Esophagus (tissue), 2 donors: Measurements from ENCODE around the gene TMEM38A. TPM values are rescaled to one million over a fixed set of nuclear protein-coding genes. Genes with fewer than 3 reads are reported as not detected.
A peak's percentile ranks its signal among the peaks of the same experiment; 100 is the strongest.
"Not testable (repeated sequence)": the region's sequence is repeated elsewhere in the genome, so short reads cannot be mapped to it uniquely, and the experiment has no call there.

Experiments used
- H3K27ac ChIP-seq, 2 donors: one replicate each; pipeline ENCODE4 v1.5.1; 2013; ENCODE audit warnings: low read depth in 2 of 2, mild to moderate bottlenecking in 2 of 2, inconsistent platforms in 1 of 2, low read length in 1 of 2, moderate library complexity in 1 of 2
- H3K27me3 ChIP-seq, 2 donors: one replicate each; pipeline ENCODE4 v1.6.1; 2013; ENCODE audit warnings: low read length in 2 of 2, control low read depth in 1 of 2, mild to moderate bottlenecking in 1 of 2; ENCODE audit not compliant: insufficient read depth in 2 of 2, control insufficient read depth in 1 of 2
- H3K36me3 ChIP-seq, 2 donors: one replicate each; pipeline ENCODE4 v1.6.1; 2013; ENCODE audit warnings: low read length in 1 of 2; ENCODE audit not compliant: control insufficient read depth in 2 of 2, insufficient read depth in 2 of 2
- H3K4me1 ChIP-seq, 2 donors: one replicate each; pipeline ENCODE4 v1.6.1; 2013; ENCODE audit warnings: low read length in 1 of 2; ENCODE audit not compliant: control insufficient read depth in 2 of 2, insufficient read depth in 2 of 2
- H3K4me3 ChIP-seq, 2 donors: one replicate each; pipeline ENCODE4 v1.5.1; 2013; ENCODE audit warnings: low read length in 2 of 2, mild to moderate bottlenecking in 2 of 2, low read depth in 1 of 2, moderate library complexity in 1 of 2
- H3K9me3 ChIP-seq, 2 donors: one replicate each; pipeline ENCODE4 v1.6.1; 2013; ENCODE audit warnings: mild to moderate bottlenecking in 2 of 2, low read depth in 1 of 2, low read length in 1 of 2, moderate library complexity in 1 of 2; ENCODE audit not compliant: control insufficient read depth in 2 of 2, insufficient read depth in 1 of 2
- WGBS, 2 donors: extraction: QIAGEN DNeasy Blood & Tissue Kit; methylation state at CpG; one replicate each; pipeline ENCODE4 v1.1.7; 2013; 5-methylcytosine and 5-hydroxymethylcytosine counted together
- polyA plus RNA-seq, 2 donors: library from polyadenylated mRNA; stranded (reverse); fragments of 200-250 nt; gene quantifications; one replicate each; pipeline ENCODE4 v1.2.3, GENCODE V29; 2013
- donor health status: healthy with polysubstance abuse.
- donor health status: Bipolar disorder and iron deficiency.

Gene TMEM38A
- polyA plus RNA-seq, 2 donors: 1.3 to 2.6 TPM

DNA sequence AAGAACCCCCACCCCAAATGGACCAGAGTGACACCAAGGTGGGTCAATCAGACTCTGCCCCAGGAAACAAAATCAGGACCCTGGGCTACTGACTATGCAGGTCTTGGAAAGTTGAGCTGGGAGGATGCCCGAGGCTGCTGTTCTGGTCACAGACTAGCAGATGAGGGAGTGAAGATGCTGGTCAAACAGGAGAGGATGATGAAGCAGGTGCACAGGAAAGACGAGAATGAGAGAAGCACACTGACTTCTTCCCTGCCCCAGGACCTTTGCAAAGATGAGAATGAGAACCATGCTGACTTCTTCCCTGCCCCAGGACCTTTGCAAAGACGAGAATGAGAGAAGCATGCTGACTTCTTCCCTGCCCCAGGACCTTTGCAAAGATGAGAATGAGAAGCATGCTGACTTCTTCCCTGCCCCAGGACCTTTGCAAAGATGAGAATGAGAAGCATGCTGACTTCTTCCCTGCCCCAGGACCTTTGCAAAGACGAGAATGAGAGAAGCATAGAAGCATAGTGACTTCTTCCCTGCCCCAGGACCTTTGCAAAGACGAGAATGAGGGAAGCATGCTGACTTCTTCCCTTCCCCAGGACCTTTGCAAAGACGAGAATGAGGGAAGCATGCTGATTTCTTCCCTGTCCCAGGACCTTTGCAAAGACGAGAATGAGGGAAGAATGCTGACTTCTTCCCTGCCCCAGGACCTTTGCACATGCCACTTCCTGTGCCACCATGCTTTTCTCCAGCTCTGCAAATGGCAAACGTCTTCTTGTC is 9.3 kb upstream of the TMEM38A start:
- 90 to 94% methylated on average over 8 of the region's 8 CpGs for WGBS, 2 donors

GRCh38 chr19:16652854-16653253 is 8.1 kb upstream of the TMEM38A start:
- Histone ChIP-seq H3K4me3 (no peak overlapping the region), H3K36me3 (peaks cover 16 to 32% of the 10 kb centered on the region in 2 donors), H3K9me3 (no peaks in the 10 kb centered on the region), H3K27me3 (no peaks in the 10 kb centered on the region), H3K4me1 (peaks cover 3% of the 10 kb centered on the region in 2 donors), H3K27ac (peak overlapping the region in 1 of 2 donors; percentile 3)
- 69 to 73% methylated on average over 7 of the region's 7 CpGs for WGBS, 2 donors

More for the DNA sequence above, 9.3 kb upstream of the TMEM38A start:
- not testable (repeated sequence) for H3K9me3 ChIP-seq, H3K4me1 ChIP-seq, H3K4me3 ChIP-seq, H3K27me3 ChIP-seq, H3K27ac ChIP-seq
- H3K36me3 ChIP-seq: peaks cover 14 to 29% of the 10 kb centered on the region in 2 donors

- peak overlapping the region; percentile 27 to 36 for H3K27ac ChIP-seq
- H3K9me3 ChIP-seq: no peaks in the 10 kb centered on the region
- H3K36me3 ChIP-seq: peaks cover 16 to 35% of the 10 kb centered on the region in 2 donors
- H3K4me1 ChIP-seq: peaks cover 3 to 10% of the 10 kb centered on the region in 2 donors
- H3K4me3 ChIP-seq: no peak overlapping the region
- 94 to 98% methylated on average over 3 of the region's 3 CpGs for WGBS, 2 donors
- no peaks in the 10 kb centered on the region for H3K27me3 ChIP-seq
These were observed 6.8 kb upstream of the TMEM38A start for GRCh38 chr19:16654140-16654539.

- Histone ChIP-seq H3K4me1 (peaks cover 6 to 14% of the 10 kb centered on the region in 2 donors), H3K36me3 (peaks cover 16 to 35% of the 10 kb centered on the region in 2 donors), H3K27me3 (no peaks in the 10 kb centered on the region), H3K27ac (peak overlapping the region; percentile 36 to 44), H3K4me3 (no peak overlapping the region), H3K9me3 (no peaks in the 10 kb centered on the region)
- 87 to 95% methylated on average over 3 of the region's 3 CpGs for WGBS, 2 donors
These were observed 6.3 kb upstream of the TMEM38A start for GRCh38 chr19:16654627-16655026.

DNA sequence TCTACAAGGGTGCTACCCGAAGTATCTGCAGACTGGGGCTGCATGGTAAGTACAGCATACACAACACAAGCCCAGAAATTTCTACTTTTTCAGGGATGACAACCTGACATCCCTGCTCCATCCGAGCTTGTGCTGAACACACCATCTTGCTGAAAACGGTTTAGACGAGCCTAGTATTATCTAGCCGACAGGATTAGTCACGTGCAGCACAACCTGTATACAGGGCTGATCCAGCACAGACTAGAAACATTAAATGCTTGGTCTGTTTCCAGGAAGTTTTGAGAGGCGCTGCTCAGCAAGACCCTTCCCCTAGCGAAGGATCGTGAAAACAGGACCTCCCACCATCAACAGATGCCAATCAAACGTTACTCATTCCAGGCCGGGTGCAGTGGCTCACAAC is 5.2 kb upstream of the TMEM38A start:
- no peaks in the 10 kb centered on the region for H3K9me3 ChIP-seq
- peaks cover 6 to 14% of the 10 kb centered on the region in 2 donors for H3K4me1 ChIP-seq
- H3K36me3 ChIP-seq: peaks cover 16 to 34% of the 10 kb centered on the region in 2 donors
- H3K27ac ChIP-seq: peak overlapping the region in 1 of 2 donors; percentile 40
- no peaks in the 10 kb centered on the region for H3K27me3 ChIP-seq
- H3K4me3 ChIP-seq: no peak overlapping the region
- WGBS, 2 donors: 67 to 85% methylated on average over 11 of the region's 11 CpGs

GRCh38 chr19:16657384-16657783 is 3.6 kb upstream of the TMEM38A start:
- 81 to 88% methylated on average over 5 of the region's 5 CpGs for WGBS, 2 donors
- Histone ChIP-seq H3K4me3 (no peak overlapping the region), H3K36me3 (peaks cover 12 to 22% of the 10 kb centered on the region in 2 donors), H3K4me1 (peaks cover 10 to 16% of the 10 kb centered on the region in 2 donors), H3K27me3 (no peaks in the 10 kb centered on the region), H3K9me3 (no peaks in the 10 kb centered on the region), H3K27ac (no peak overlapping the region)

- Histone ChIP-seq H3K4me3 (peak overlapping the region; percentile 82 to 94), H3K4me1 (peaks cover 10 to 16% of the 10 kb centered on the region in 2 donors), H3K27ac (peak overlapping the region; percentile 80 to 87), H3K9me3 (no peaks in the 10 kb centered on the region), H3K27me3 (no peaks in the 10 kb centered on the region), H3K36me3 (peaks cover 4 to 15% of the 10 kb centered on the region in 2 donors)
- 1 to 3% methylated on average over 14 of the region's 14 CpGs for WGBS, 2 donors
These were observed 1.5 kb upstream of the TMEM38A start for GRCh38 chr19:16659464-16659831.

DNA sequence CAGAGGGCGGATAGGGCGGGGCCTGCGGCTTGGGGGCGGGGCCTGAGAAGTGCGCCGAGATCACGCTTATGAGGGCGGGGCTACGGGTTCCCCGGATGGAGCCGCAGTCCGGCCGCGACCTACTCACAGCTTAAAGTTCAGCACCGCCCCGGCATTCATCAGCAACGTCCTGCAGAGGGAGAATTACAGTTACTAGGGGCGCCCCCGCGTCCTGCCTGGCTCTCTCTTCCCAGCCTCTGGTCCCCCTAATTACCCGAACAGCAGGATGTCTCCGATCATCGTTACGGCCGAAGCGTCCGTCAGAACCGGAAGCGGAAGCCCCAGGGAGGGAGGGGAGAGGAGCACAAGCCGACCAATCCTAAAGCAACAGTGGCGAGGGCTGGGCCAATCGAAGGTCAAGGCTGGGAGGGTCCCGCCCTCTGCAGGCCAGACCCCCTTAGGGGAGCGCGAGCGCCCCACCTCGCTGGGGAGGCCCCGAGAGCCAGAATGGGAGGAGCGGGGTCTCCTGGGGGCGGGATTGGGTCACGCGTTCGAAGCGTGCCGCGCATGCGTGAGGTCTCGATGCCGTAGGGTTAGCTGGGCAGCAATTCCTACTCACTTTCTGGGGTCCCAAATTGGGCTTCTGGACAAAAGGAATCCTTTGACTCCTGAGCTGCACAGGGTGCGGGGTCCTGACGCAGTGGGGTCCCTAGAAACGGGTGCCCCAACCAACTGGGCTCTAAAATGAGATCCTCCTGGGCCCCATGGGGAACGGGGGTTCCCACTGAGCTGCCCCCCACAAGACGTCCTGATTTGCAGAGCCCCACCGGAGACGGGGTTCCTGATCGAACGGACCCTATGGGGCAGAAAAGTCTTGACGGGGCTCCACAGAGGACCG is 869 bp upstream of the TMEM38A start, which contains the start of gene SMIM7:
TSS of gene SMIM7 (minus strand) at position 313 of the 877 bp plus-strand sequence. CDS start at position 279, 34 bp downstream.
- Histone ChIP-seq H3K9me3 (no peaks in the 10 kb centered on the region), H3K27me3 (no peaks in the 10 kb centered on the region), H3K4me3 (peak within 1 kb of the TSS; percentile 82 to 94), H3K36me3 (peaks cover 4 to 14% of the 10 kb centered on the region in 2 donors), H3K4me1 (peaks cover 10 to 16% of the 10 kb centered on the region in 2 donors), H3K27ac (peak within 1 kb of the TSS; percentile 87 to 98)
- 1% methylated on average over 47 to 60 of the region's 60 CpGs for WGBS, 2 donors

GRCh38 chr19:16661480-16662034 is 618 bp downstream of the TMEM38A start:
- Histone ChIP-seq H3K4me1 (peaks cover 10 to 16% of the 10 kb centered on the region in 2 donors), H3K36me3 (peaks cover 4 to 9% of the 10 kb centered on the region in 2 donors), H3K27ac (peak overlapping the region in 1 of 2 donors; percentile 56), H3K4me3 (peak overlapping the region; percentile 82 to 94), H3K9me3 (no peaks in the 10 kb centered on the region), H3K27me3 (no peaks in the 10 kb centered on the region)
- 2 to 3% methylated on average over 19 to 31 of the region's 31 CpGs for WGBS, 2 donors
